ENCODE results near the gene APC2. TPM values are rescaled to one million over a fixed set of nuclear protein-coding genes. Genes with fewer than 3 reads are reported as not detected.

APC2 gene
- total RNA-seq, 1 experiment from 2014 or later: 1.4 TPM

- no peak overlapping the region for H3K27ac ChIP-seq (ENCODE audit: low read length)
Measured at GRCh38 chr19:1470305-1471009, 20.5 kb downstream of the APC2 start.

DNA sequence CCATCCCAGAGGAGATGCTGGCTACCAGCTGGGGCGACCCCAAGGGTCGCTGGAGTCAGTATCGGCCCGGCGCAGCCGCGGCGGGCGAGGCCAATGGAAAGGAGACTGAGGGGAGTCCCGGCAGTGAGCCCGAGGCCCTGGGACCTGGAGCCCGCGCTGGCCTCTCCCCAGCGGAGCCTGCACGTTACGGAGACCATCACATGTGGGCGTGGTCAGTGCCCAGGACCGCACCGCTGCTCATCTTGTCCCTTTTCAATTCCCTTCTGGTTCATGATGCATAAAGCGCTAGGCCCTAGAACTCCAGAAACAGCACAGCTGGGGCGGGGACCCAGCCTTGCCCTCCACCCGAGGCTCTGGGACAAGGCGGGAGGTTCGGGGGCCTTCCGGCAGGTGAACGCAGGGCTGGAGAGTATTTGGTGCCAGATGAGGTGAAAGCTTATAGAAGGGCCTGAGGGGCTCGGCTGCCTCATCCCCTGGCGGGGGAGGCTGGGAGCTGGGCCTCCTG, 21.1 kb downstream of the APC2 start:
- Histone ChIP-seq H3K36me3 (ENCODE audit: low read depth, low read length) (no peaks in the 10 kb centered on the region), H3K79me2 (ENCODE audit: low read length) (peaks cover 24% of the 10 kb centered on the region), H3K4me1 (ENCODE audit: insufficient read depth, low read length) (peaks cover 18% of the 10 kb centered on the region), H3K9ac (ENCODE audit: low read length) (no peak overlapping the region), H3K4me3 (ENCODE audit: low read length) (peak overlapping the region; percentile 72), H3F3A (ENCODE audit: low read length, unreplicated experiment) (no peaks in the 10 kb centered on the region), H3K4me2 (ENCODE audit: low read length) (peak overlapping the region; percentile 90), H3K9me3 (ENCODE audit: low read length) (no peaks in the 10 kb centered on the region), H3K9me2 (replicated peaks; ENCODE audit: low read length) (no peaks in the 10 kb centered on the region), H3K27ac (ENCODE audit: low read length) (no peak overlapping the region), H3K27me3 (ENCODE audit: low read length) (no peaks in the 10 kb centered on the region), H2AFZ (ENCODE audit: low read length) (no peak overlapping the region), H4K20me1 (ENCODE audit: low read length) (no peaks in the 10 kb centered on the region)
- BruUV-seq (replicated peaks): no TSS peak
- POLR2A ChIA-PET (ENCODE audit: unreplicated experiment): no interaction called here
- intact Hi-C loops (cut with micrococcal nuclease): no loop called here
- no peak for TF ChIP-seq EZH2 (IDR thresholded peaks at IDR 0.05; ENCODE audit: low read length, unreplicated experiment)
- no peak for TF ChIP-seq EZH2phosphoT487 (IDR thresholded peaks at IDR 0.05; ENCODE audit: borderline replicate concordance, low read length)
- no peak for TF ChIP-seq CTCF (conservative IDR thresholded peaks at IDR 0.05; ENCODE audit: low read depth, low read length)
- DNase-seq (peak; percentile 54), ATAC-seq (peak; percentile 38)
- CTCF ChIA-PET: interaction anchor here (0.9 kb wide), 1 partner anchor 20 kb away, joined by 4 read pairs; the partner anchor contains the start of gene REEP6

More at GRCh38 chr19:1470305-1471009, 20.5 kb downstream of the APC2 start:
- Histone ChIP-seq H2AFZ (ENCODE audit: low read length) (0 out of 2 replicates have a peak overlapping the region, but pooled peaks have one; percentile 34), H3K4me2 (ENCODE audit: low read length) (peak overlapping the region; percentile 90), H3K4me1 (ENCODE audit: insufficient read depth, low read length) (peaks cover 18% of the 10 kb centered on the region), H3K27me3 (ENCODE audit: low read length) (no peaks in the 10 kb centered on the region), H3K9me2 (replicated peaks; ENCODE audit: low read length) (no peaks in the 10 kb centered on the region), H3K9ac (ENCODE audit: low read length) (peak overlapping the region; percentile 31; the same call in 1 of the 2 replicates), H3F3A (ENCODE audit: low read length, unreplicated experiment) (no peaks in the 10 kb centered on the region), H3K36me3 (ENCODE audit: low read depth, low read length) (no peaks in the 10 kb centered on the region), H3K9me3 (ENCODE audit: low read length) (no peaks in the 10 kb centered on the region), H4K20me1 (ENCODE audit: low read length) (no peaks in the 10 kb centered on the region), H3K4me3 (ENCODE audit: low read length) (peak overlapping the region; percentile 72), H3K79me2 (ENCODE audit: low read length) (peaks cover 24% of the 10 kb centered on the region)
- TF ChIP-seq EZH2phosphoT487 (IDR thresholded peaks at IDR 0.05; ENCODE audit: borderline replicate concordance, low read length): no peak
- BruUV-seq (replicated peaks): no TSS peak
- DNase-seq (peak; percentile 61), ATAC-seq (peak; percentile 51)
- intact Hi-C loops (cut with micrococcal nuclease): no loop called here
- POLR2A ChIA-PET (ENCODE audit: unreplicated experiment): no interaction called here
- CTCF ChIA-PET: no interaction called here

DNA sequence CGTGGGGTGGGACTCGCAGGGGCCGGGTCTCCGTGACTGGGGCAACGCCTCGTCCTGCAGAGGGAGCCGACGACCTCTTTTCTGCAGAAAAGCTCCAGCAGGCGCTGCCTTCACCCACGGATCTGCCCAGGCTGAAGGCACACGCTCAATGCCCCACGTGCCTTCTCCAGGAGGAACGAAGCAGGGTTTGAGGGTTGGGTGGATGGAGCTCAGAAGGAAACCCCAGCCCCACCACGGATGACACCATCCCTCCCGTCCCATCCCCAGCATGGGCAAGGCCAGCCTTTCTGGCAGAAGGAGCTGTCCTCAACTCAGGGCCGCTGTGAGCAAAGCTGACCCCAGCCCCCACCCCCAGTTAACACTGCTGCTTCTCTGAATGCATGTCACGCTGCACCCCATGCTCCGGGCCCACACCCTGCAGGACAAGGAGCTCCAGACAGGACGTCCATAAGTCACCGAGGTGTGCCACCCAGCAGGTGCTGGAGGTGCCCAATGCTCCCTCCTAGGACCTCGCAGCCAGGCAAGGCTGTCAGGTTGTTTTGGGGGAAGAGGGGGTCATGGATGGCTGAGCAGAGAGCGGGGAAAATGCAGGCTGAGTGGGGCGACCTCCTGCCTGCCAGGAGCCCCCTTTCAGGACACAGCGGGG, 21.7 kb downstream of the APC2 start:
- Histone ChIP-seq H3K4me3 (ENCODE audit: low read length) (peak overlapping the region; percentile 72; the same call in 1 of the 2 replicates), H3K9me3 (ENCODE audit: low read length) (no peaks in the 10 kb centered on the region), H3K36me3 (ENCODE audit: low read depth, low read length) (no peaks in the 10 kb centered on the region), H3K79me2 (ENCODE audit: low read length) (peaks cover 25% of the 10 kb centered on the region), H2AFZ (ENCODE audit: low read length) (no peak overlapping the region), H4K20me1 (ENCODE audit: low read length) (no peaks in the 10 kb centered on the region), H3K4me1 (ENCODE audit: insufficient read depth, low read length) (peaks cover 18% of the 10 kb centered on the region), H3K9ac (ENCODE audit: low read length) (no peak overlapping the region), H3F3A (ENCODE audit: low read length, unreplicated experiment) (no peaks in the 10 kb centered on the region), H3K27ac (ENCODE audit: low read length) (no peak overlapping the region), H3K9me2 (replicated peaks; ENCODE audit: low read length) (no peaks in the 10 kb centered on the region), H3K4me2 (ENCODE audit: low read length) (peak overlapping the region; percentile 90), H3K27me3 (ENCODE audit: low read length) (no peaks in the 10 kb centered on the region)
- ATAC-seq (peak; percentile 10), DNase-seq (peak; percentile 31)
- intact Hi-C loops (cut with micrococcal nuclease): no loop called here
- TF ChIP-seq EZH2 (IDR thresholded peaks at IDR 0.05; ENCODE audit: low read length, unreplicated experiment) (no peak), CTCF (conservative IDR thresholded peaks at IDR 0.05; ENCODE audit: low read depth, low read length) (peak; percentile 41)
- ChIA-PET POLR2A (ENCODE audit: unreplicated experiment) (no interaction called here), CTCF (interaction anchor here (0.9 kb wide), 1 partner anchor 19 kb away, joined by 4 read pairs; the partner anchor contains the start of gene REEP6)
- BruUV-seq (replicated peaks): no TSS peak

All from PC-3 (cell line).